GM18867 (cell line): ENCODE results near the gene SPATA31C2.
A peak's percentile ranks its signal among the peaks of the same experiment; 100 is the strongest.
"Not testable (repeated sequence)": the region's sequence is repeated elsewhere in the genome, so short reads cannot be mapped to it uniquely, and the experiment has no call there.

ENCODE experiments used
- ATAC-seq: cut with Tn5 transposase; IDR thresholded peaks from one replicate; pipeline ENCODE4 v1.9.1; 2021; ENCODE audit warnings: mild to moderate bottlenecking, moderate library complexity; ENCODE audit not compliant: unreplicated experiment

SPATA31C2 gene

DNA sequence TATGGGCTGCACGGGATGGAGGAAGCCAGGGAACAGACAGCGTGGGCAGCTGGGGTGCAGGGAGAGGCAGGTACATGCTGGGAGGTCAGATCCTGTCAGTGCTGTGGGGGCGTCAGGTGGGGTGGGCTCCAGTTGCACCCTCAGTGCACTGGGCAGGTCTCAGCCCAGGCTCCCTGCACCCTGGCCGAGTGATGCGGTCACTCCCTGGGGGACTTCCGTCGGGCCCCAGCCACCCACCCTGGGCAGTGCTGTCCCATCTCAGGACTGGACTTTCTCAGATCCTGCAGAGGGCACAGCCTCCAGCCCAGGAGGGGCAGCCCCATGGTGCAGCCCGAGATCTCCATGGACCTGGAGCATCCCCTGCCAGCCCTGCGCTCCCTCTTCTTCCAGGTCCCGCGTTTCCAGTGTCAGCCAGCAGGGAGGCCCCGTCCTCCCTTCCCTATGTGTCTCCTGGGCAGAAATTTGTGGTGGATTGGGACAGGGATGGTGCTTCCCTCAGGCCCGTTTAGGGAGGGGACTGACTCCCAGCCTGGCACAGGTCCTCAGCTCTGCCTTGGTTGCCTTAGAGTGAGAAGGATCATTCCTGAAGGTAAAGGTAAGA, 10.5 kb downstream of the SPATA31C2 start:
- not testable (repeated sequence) for ATAC-seq

GRCh38 chr9:88123413-88123812, 14.9 kb downstream of the SPATA31C2 start:
- ATAC-seq: not testable (repeated sequence)

DNA sequence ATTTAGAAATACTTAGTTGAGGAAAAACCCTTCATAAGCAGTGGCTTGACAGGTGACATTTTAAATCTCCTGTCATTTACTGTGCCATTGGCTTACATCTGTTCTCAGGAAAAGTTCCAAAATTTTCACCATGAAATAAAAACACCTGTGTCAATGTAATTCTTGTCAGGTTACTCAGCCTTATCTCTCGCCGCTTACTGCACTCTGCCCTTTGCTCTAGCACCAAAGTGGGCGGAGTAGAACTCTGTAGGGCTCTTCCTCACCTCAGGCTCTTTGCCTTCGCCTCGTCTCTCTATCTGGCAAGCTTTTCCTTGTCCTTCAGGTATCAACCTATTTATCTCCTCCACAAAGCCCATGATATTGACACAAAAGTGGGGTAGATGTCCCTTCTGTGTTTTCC, 20.2 kb downstream of the SPATA31C2 start:
- ATAC-seq: not testable (repeated sequence)

DNA sequence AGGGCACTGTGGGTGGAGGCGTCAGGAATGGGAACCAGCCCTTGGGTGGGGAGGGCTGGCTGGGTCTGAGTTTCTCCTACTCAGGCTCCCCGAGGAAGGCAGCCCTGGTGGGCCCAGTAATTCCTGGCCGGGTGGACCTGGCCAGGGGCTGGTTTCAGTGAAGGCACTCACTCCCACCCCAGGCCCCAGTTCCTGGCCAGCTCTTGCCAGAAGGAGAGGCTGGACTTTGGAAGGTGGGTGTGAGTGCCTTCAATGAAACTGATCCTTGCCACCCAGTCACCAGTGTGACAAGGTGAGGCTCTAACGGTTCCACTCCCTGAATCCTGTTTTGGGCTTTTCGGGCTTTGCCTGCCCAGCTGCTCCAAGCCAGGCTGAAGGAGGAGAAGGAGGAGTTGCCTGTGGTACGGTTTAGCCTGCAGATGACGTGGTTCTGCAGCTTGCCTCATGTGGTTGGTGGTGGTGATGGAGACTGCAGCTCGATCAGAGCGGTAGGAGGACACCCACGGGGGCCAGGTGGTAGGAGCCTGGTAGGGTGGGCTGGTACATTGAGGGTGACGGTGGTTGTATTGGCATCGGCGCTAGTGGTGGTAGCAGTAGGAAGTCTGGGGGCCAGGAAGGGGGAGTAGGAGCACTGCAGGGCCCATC, 23.2 kb downstream of the SPATA31C2 start:
- not testable (repeated sequence) for ATAC-seq

DNA sequence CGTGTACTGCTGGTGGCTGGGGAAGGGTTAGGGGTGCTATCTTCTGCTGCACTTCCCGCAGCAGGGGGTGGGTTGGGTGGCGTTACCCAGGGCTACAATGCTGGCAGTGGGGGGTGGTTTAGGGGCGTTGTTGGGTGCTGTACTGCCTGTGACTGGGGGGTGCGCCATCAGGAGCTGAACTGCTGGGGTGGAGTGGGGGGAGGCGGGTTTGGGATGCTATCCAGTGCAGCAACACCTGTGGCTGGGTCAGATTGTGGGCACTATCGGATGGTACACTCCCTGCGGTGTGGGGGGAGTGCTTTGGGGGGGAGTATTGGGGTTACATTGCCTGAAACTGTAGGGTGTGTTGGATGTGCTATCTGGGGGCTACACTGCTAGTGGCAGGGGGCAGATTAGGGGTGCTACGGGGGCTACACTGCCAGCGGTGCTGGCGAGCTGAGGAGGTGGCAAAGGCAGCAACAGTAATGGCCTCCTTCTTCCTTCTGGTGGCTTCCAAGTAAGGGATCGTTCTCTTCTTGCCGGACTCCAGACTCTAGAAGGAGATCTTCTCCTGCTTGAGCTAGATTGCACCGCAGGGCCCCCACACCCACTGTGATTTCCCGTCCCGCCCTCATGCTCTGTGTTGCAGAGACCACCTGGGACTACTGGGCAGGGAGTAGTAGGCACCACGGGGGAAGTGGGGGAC, 23.9 kb downstream of the SPATA31C2 start:
- ATAC-seq: not testable (repeated sequence)

- ATAC-seq: not testable (repeated sequence)
Measured at GRCh38 chr9:88113156-88114130, 24.8 kb downstream of the SPATA31C2 start.

DNA sequence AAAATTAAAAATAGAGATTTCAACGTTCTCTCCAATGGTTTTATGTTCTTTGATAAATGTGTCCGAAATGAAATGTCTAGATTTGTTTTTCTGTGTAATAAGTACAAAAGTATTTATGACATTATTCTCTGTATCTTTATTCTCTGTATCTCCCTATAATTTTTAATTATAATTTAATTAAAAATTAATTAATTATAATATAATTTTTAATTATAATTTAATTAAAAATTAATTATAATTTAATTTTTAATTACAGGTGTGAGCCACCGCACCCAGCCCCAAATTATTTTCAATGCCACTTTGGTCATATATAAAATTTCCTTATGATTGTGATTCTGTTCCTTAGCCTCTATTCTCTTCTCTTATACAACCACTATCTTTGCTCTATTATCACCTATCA, 28.2 kb downstream of the SPATA31C2 start:
- ATAC-seq: no peak

DNA sequence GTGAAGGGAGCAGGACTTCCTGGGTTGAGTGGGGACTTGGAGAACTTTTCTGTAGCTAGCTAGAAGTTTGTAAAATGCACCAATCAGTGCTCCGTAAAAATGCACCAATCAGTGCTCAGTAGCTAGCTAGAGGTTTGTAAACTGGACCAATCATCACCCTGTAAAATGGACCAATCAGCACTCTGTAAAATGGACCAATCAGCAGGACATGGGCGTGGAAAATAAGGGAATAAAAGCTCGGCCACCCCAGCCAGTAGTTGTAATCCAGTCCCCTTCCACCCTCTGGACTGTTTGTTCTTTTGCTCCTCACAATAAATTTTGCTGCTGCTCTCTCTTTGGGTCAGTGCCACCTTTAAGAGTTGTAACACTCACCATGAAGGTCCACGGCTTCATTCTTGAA, 29.5 kb downstream of the SPATA31C2 start:
- ATAC-seq: no peak

- ATAC-seq: peak; percentile 59
Measured at GRCh38 chr9:88106492-88106891, 31.8 kb downstream of the SPATA31C2 start.

DNA sequence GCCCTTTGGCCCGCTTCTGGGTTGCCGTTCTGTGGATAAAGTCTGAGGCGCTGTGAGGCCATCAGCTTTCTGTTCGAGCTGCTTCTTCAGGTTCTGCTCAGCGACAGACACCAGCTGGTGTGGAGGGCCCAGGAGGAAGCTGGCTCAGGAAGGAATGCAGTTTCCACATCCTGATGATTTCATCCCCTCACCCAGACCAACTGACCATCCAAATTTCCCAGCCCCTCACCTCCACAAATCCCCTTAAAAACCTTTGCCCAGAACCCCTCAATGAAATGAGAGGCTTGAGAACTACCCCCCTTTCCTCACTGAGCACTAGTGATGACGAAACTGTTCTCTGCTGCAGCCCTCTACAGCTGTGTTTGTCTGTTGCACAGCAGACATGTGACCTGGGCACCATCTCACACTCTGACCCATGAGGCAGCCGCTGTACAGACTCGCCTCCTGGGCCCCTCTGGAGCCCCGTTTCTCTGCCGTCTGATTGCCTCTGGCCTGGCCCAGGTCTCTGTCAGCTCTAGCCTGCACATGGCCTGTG, 45.4 kb downstream of the SPATA31C2 start:
- no peak for ATAC-seq

DNA sequence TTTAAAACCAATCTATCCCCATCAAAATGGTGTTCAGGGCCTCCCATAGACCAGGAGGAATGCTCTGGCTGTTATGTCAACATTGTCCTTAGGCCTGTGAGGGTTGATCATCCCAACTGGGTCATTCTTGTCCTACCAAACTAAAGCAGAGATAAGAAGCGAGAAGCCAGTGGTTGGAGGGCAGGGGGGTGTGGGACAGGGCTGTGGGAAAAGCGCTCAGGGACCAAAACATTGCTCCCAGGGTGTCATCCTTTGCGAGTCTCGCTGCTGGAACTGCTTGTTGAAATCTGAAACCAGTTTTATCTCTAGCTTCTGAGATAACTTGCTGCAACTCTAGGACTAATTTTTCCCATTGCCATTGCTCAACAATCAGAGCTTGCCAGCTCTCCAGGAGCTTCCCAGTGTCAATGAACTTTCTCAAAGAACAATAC, 48.1 kb downstream of the SPATA31C2 start:
- ATAC-seq: no peak

DNA sequence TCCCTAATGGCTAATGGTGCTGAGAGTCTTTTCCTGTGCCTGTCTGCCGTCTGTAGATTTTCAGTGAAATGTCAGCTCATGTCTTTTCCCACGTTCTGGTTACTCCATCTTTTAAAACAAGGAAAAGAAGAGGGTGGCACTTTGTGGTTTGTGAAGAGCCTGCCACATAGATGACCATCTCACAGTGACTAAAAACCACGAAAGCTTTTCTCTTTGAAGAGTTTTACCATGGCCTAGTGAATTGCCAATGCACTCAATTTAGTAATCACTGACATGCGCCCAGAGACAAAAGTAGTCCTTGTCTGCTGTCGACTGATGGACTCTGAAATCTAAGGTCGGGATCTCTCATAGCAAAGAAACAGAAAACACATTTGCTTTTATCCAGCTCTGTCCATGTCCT, 50.4 kb downstream of the SPATA31C2 start:
- ATAC-seq: no peak

- no peak for ATAC-seq
Measured at GRCh38 chr9:88085476-88085875, 52.8 kb downstream of the SPATA31C2 start.

GRCh38 chr9:88084357-88085183, 53.7 kb downstream of the SPATA31C2 start:
- no peak for ATAC-seq
